ENCODE measurements around the gene TNIK.

DNA sequence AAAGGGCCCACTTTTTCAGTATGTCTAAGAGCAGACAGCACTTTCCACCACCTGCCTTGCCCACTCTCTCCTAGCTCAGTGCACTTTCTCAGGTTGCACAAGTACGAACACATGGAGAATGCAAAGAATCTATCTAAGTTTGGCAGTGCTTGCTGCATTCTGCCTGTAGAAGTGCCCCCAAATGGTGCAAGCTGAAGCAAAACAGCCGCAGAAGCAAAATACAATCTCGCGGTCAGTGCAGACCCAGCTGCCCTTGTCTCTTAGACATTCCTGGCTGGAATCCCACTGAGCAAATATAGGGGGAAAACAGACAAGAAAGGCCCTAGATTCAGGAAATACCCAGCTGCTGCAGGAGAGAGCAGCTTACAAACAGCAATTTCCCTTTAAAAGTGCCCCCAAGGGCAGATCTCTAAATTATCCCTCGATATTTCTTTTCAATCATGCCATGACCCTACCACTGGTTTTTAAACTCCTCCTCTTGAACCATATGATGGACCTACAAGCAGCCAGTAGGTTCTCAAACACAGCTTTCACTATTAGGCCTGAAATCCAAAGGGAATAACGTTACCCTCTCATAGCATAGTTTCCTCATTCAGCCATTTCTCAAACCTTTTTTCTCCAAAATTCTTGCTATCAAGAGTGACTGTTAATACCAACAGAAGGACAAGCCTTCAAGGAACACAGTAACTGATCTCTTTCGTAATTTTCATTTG, 67.0 kb downstream of the TNIK start:
- TF ChIP-seq REST (IDR thresholded peaks at IDR 0.05; ENCODE audit: insufficient read depth in 1 of 2, low read depth in 2 of 2, low read length in 2 of 2) (no peak), TAF1 (IDR thresholded peaks at IDR 0.05; ENCODE audit: borderline replicate concordance, insufficient read depth, low read length) (no peak), POLR2AphosphoS5 (IDR thresholded peaks at IDR 0.05; ENCODE audit: low read depth, low read length) (no peak)

Measured in PFSK-1 (cell line).